ENCODE results near the gene PHF19.

The PHF19 gene

DNA sequence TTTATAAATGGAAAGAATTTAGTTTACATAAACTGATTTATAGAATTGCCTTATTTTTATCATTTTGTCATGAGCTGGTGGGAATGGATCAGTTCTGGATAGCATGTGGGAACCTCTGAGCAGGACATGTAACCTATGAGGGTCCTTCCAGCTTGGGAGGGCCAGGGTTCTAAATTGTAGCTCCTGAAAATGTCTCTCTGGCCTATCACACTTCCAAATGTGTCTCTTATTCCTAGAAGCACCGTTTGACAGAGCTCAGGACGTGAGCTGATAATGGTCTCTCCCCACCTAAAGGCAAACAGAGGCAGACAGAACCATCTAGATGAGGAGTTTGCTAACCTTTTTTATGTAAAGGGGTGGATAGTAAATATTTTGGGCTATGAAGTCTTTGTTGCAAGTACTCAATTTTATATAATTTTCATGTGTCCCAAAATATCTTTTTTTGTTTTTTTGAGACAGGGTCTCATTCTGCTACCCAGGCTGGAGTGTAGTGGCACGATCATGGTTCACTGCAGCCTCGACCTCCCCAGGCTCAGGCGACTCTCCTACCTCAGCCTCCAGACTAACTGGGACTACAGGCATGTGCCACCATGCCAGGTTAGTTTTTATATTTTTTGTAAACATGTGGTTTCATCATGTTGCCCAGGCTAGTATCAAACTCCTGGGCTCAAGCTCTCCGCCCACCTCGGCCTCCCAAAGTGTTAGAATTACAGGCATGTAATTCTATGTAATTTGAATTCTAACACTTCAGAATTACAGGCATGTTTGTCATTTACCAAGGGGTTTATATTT lies 45.6 kb upstream of the PHF19 start:
- ChIA-PET POLR2A (no interaction called here), CTCF (interaction anchor here (0.5 to 0.6 kb wide), 3 partner anchors 42 to 195 kb away, joined by 3 to 5 read pairs (median 3); no protein-coding TSS in a partner anchor)
- TF ChIP-seq TARDBP (IDR thresholded peaks at IDR 0.05) = no peak
- TF ChIP-seq LEF1 (IDR thresholded peaks at IDR 0.05; ENCODE audit: borderline replicate concordance) = no peak
- no peak for TF ChIP-seq ARNT (IDR thresholded peaks at IDR 0.05)
- no peak for TF ChIP-seq SUZ12 (IDR thresholded peaks at IDR 0.05)
- no peak for TF ChIP-seq ELF4 (IDR thresholded peaks at IDR 0.05)
- TF ChIP-seq BHLHE40 (IDR thresholded peaks at IDR 0.05; ENCODE audit: borderline replicate concordance) = no peak
- no peak for TF ChIP-seq ZNF384 (IDR thresholded peaks at IDR 0.05)
- TF ChIP-seq, protein P1, sequence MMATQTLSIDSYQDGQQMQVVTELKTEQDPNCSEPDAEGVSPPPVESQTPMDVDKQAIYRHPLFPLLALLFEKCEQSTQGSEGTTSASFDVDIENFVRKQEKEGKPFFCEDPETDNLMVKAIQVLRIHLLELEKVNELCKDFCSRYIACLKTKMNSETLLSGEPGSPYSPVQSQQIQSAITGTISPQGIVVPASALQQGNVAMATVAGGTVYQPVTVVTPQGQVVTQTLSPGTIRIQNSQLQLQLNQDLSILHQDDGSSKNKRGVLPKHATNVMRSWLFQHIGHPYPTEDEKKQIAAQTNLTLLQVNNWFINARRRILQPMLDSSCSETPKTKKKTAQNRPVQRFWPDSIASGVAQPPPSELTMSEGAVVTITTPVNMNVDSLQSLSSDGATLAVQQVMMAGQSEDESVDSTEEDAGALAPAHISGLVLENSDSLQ (IDR thresholded peaks at IDR 0.05) = no peak
- no peak for TF ChIP-seq FOXK2 (IDR thresholded peaks at IDR 0.05)
- TF ChIP-seq NFRKB (IDR thresholded peaks at IDR 0.05) = no peak
- TF ChIP-seq FOXA1 (IDR thresholded peaks at IDR 0.05) = no peak
- no peak for TF ChIP-seq SP1 (IDR thresholded peaks at IDR 0.05)
- TF ChIP-seq HDGF (IDR thresholded peaks at IDR 0.05; ENCODE audit: borderline replicate concordance) = no peak
- no peak for DNase-seq (ENCODE audit: extremely low spot score)

DNA sequence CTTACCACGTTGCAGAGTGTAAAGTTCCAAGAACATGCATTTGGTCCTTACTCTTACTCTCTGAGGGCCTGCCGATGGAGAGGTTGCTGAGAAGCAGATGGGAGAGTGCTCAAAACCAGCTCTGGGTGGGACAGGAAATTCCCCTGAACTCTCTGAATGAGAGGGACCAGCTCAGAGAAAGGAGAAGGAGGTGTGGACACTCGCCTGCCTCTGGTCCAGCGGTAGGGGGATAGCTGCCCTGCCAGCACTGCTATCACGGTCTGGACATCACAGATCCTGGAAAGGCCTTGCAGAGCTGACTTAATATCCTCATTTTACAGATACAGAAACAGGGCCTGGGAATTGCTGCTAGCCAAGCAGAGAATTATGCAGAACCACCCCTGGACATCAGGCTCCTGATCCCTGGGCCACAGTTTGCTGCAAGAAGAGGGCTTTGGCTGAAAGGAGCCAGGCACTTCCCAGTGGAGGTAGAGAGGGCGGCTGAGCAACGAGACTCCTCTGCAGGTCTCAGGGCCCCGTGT lies 44.7 kb upstream of the PHF19 start:
- no peak for DNase-seq (ENCODE audit: extremely low spot score)
- no peak for TF ChIP-seq HDGF (IDR thresholded peaks at IDR 0.05; ENCODE audit: borderline replicate concordance)
- TF ChIP-seq TARDBP (IDR thresholded peaks at IDR 0.05) = no peak
- TF ChIP-seq ELF4 (IDR thresholded peaks at IDR 0.05) = no peak
- TF ChIP-seq SP1 (IDR thresholded peaks at IDR 0.05) = no peak
- no peak for TF ChIP-seq CTBP1 (IDR thresholded peaks at IDR 0.05; ENCODE audit: borderline replicate concordance)
- POLR2A ChIA-PET = no interaction called here
- CTCF ChIA-PET = no interaction called here

DNA sequence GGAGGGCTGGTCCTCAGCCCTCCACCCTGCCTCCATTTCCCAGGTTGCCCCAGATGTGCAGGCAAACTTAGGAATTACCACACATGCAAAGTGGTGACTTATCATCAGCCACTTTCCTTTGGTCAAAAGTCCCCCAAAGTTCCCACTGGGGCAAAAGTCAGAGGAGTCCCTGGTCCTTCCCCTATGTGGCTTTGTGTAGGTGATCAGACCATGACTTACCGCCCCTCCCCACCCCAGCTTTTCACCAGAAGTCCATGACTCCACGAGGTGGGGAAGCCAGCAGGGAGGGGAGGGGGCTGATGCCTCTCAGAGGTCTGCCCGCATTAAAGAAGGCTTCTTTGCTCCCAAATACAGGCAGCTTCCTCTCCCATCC lies 43.8 kb upstream of the PHF19 start:
- no peak for DNase-seq (ENCODE audit: extremely low spot score)
- ChIA-PET POLR2A (interaction anchor here (0.6 kb wide), 1 partner anchor 127 kb away, joined by 3 read pairs; no protein-coding TSS in a partner anchor), CTCF (interaction anchor here (0.6 kb wide), 1 partner anchor 8 kb away, joined by 4 read pairs; no protein-coding TSS in a partner anchor)
- TF ChIP-seq, protein P1 (IDR thresholded peaks at IDR 0.05) = no peak

DNA sequence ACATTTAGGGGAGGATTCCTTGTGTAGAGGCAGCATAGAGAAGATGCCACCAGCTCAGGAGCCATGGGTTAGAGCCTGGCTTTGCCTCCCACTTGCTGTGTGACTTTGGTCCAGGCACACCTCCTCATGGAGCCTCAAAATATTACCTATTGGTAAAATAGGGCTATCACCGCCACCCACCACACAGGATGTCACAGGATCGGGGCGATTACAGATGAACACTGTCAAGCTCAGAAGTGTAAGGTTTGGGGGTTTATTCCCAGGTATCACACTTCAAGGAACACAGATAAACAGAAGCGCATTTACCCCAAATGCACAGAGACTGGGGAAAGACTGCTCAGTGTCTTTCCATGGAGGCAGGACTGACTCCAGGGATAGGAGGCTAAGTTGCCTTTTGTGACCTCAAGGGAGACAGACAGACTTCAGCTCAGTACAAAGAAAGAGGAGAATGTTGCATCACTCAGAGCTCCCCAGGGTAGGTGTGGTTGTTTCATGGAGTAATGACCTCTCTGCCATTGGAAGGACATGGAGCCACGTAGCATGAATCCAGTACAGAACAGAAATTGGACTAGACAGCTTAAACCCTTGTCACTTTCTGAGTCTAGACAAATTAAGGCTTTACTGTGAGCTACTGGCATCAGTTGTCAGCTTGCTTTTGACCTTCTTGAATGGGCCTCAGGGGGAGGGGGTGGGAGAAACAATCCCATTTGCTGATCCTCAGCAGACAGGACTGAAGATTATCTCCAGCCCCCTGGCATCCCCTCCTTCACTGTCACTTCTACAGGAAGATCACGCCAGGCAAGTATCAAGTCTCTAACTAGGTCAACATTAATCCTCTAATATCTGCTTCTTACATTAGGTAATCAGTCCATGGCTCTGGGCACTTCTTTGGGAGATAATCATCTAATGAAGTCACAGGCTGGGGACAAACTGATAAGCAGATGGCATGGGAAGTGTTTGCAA lies 43.1 kb upstream of the PHF19 start:
- ChIA-PET POLR2A (interaction anchor here (0.7 kb wide), 1 partner anchor 9 kb away, joined by 4 read pairs; no protein-coding TSS in a partner anchor), CTCF (interaction anchor here (0.6 to 1.4 kb wide), 2 partner anchors 9 to 61 kb away, joined by 3 to 4 read pairs; no protein-coding TSS in a partner anchor)
- no peak for DNase-seq (ENCODE audit: extremely low spot score)
- TF ChIP-seq SP1 (IDR thresholded peaks at IDR 0.05) = no peak
- no peak for TF ChIP-seq SUZ12 (IDR thresholded peaks at IDR 0.05)
- no peak for TF ChIP-seq L3MBTL2 (conservative IDR thresholded peaks at IDR 0.05)
- TF ChIP-seq, protein P1 (IDR thresholded peaks at IDR 0.05) = no peak
- no peak for TF ChIP-seq ELF4 (IDR thresholded peaks at IDR 0.05)
- TF ChIP-seq CTBP1 (IDR thresholded peaks at IDR 0.05; ENCODE audit: borderline replicate concordance) = no peak
- TF ChIP-seq FOXA1 (IDR thresholded peaks at IDR 0.05) = no peak
- TF ChIP-seq FOXM1 (IDR thresholded peaks at IDR 0.05; ENCODE audit: borderline replicate concordance) = no peak
- TF ChIP-seq HDGF (IDR thresholded peaks at IDR 0.05; ENCODE audit: borderline replicate concordance) = no peak
- TF ChIP-seq ZNF384 (IDR thresholded peaks at IDR 0.05) = no peak

DNA sequence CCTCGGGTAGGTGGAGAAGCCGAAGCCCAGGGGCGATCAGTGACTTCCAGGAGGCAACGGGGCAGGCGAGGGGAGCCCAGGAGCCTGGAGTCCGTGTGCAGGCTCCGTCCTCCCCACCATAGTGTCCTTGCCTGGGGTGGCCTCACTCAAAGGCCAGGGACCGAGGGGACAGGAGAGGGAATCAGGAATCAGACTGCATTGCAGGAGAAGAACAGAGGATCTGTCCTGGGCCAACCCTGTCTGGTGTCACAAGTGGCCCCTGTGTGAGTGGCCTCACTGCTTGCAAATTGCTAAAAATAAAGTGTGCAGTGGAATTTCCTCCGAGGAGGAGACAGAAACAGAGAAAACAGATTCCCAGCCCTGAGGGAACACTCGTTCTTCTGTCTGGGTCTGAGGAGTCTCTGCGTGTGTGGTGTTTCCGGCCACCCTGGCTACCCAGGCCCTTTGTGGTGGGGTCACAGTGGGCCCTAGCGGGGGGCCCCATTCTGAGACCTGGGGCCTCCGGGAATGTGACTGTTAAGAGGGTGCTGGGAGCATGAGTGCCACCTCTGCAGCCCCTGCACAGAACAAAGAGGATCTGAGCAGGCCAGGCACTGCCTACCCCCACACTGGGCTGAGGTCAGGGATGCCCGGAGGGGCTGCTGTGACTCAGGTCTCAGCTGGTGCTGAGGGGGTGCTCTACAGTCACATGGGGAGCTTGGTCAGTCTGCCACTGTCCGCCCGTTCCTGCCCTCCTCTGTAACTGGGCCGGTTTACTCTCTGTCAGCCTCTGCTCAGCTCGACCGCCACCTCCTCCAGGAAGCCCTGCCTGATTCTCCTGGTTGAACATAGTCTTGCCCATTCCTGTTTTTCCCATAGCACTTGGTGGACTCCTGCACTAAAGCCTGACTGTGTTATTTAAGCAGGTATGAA lies 42.2 kb upstream of the PHF19 start:
- no peak for TF ChIP-seq FOXA1 (IDR thresholded peaks at IDR 0.05)
- no peak for TF ChIP-seq FOXM1 (IDR thresholded peaks at IDR 0.05; ENCODE audit: borderline replicate concordance)
- TF ChIP-seq LEF1 (IDR thresholded peaks at IDR 0.05; ENCODE audit: borderline replicate concordance) = no peak
- TF ChIP-seq ARNT (IDR thresholded peaks at IDR 0.05) = no peak
- no peak for TF ChIP-seq HDGF (IDR thresholded peaks at IDR 0.05; ENCODE audit: borderline replicate concordance)
- no peak for TF ChIP-seq CTBP1 (IDR thresholded peaks at IDR 0.05; ENCODE audit: borderline replicate concordance)
- TF ChIP-seq ELF4 (IDR thresholded peaks at IDR 0.05) = no peak
- TF ChIP-seq, protein P1 (IDR thresholded peaks at IDR 0.05) = no peak
- no peak for TF ChIP-seq ZNF384 (IDR thresholded peaks at IDR 0.05)
- TF ChIP-seq L3MBTL2 (conservative IDR thresholded peaks at IDR 0.05) = no peak
- no peak for TF ChIP-seq SUZ12 (IDR thresholded peaks at IDR 0.05)
- TF ChIP-seq FOXK2 (IDR thresholded peaks at IDR 0.05) = no peak
- no peak for TF ChIP-seq SP1 (IDR thresholded peaks at IDR 0.05)
- no peak for TF ChIP-seq BHLHE40 (IDR thresholded peaks at IDR 0.05; ENCODE audit: borderline replicate concordance)
- TF ChIP-seq TARDBP (IDR thresholded peaks at IDR 0.05) = no peak
- TF ChIP-seq NFRKB (IDR thresholded peaks at IDR 0.05) = no peak
- ChIA-PET POLR2A (interaction anchor here (0.7 kb wide), 1 partner anchor 10 kb away, joined by 4 read pairs; no protein-coding TSS in a partner anchor), CTCF (interaction anchor here (1.4 kb wide), 1 partner anchor 62 kb away, joined by 3 read pairs; no protein-coding TSS in a partner anchor)
- DNase-seq (ENCODE audit: extremely low spot score) = no peak

All from HEK293T (cell line).